ENCODE data around the gene PLET1. TPM values are rescaled to one million over a fixed set of nuclear protein-coding genes. Genes with fewer than 3 reads are reported as not detected.

Gene PLET1
- total RNA-seq, 1 donor: not detected

DNA sequence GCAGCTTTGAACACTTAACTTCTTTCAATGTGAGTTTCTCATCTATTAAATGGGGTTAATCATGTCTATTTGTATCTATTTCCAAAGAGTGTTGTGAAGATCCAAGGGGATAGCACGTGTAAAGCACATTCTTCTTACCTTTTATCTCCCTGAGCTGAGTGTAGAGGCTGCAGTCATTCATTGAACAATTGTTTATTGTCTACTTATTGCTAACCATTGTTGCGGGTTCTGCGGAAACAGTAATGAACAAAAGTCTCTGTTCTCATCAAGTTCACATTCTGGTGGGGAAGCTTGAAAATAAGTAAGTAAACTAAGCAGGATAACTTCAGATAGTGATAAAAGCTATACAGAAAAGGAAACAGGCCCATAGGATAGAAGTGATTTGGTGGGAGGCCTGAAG, 27.4 kb upstream of the PLET1 start:
- no peak for DNase-seq (ENCODE audit: low read depth)
- no peak for TF ChIP-seq CTCF (IDR thresholded peaks at IDR 0.05; ENCODE audit: insufficient read depth, low read depth, low read length)
- no peak overlapping the region for H3K4me3 ChIP-seq (ENCODE audit: low read depth, low read length)

- peak; percentile 32 for DNase-seq (ENCODE audit: low read depth)
- TF ChIP-seq CTCF (IDR thresholded peaks at IDR 0.05; ENCODE audit: insufficient read depth, low read depth, low read length): no peak
- no peak overlapping the region for H3K4me3 ChIP-seq (ENCODE audit: low read depth, low read length)
These were observed 25.2 kb upstream of the PLET1 start for GRCh38 chr11:112285841-112286311.

DNA sequence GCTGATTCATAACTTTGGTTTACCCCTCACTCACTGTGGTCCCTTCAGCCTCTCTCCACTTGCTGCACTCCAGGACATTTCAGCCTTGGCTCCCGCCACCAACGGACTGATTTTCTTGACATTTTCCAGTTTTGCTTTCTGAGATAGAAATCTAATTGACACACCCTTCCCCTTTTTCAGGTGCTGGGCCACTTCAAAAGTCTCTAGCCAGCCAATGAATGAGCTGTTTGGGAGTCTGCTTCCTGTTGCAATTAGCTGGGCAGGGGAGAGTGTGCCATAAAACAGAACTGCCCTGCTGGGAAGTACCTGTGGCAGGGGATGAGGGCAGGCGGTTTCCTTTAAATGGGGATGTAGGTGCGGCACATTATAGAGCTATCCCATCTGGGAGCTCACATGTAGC, 21.1 kb upstream of the PLET1 start:
- no peak for TF ChIP-seq CTCF (IDR thresholded peaks at IDR 0.05; ENCODE audit: insufficient read depth, low read depth, low read length)
- no peak overlapping the region for H3K4me3 ChIP-seq (ENCODE audit: low read depth, low read length)
- DNase-seq (ENCODE audit: low read depth): no peak

DNA sequence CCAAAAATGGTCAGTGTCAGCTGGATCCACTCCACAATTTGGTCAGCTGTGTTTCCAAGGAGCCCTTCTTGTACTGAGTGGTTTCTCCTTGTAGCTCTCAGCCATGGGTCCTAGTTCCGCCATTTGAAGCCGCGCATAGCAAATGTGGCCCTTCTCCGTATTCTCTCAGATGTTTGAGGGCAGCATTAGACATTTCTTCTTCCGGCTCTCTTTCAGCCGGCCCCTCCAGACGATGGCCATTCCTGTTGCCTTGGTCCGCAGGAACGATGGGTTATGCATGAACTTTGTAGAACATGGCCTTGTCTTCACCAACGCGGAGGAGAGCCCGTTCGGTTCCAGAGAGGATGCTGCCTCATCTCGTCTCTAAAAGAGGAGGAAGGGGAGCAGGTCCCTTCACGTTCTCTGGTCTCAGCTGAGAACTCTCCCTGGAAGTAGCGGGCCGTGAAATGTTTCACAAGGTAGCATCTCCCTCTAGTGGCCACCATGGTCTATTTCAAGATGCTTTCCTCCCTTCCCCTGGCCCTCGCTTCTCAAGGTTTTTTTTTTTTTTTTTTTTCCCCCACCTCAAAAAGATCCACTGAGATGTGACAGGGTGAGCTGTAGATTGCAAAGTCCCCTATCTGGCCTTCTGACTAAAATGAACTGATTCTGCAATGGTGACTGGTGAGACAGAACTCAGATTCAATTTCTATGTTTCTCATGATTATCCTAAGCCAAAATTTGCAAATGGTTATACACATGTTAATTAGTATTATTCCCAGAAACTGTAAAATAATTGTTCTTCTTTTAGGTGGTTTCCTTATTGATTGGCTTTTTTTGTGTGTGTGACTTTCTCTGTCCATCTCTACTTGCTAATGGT, 19.8 kb upstream of the PLET1 start:
- peak; percentile 87 for DNase-seq (ENCODE audit: low read depth)
- TF ChIP-seq CTCF (IDR thresholded peaks at IDR 0.05; ENCODE audit: insufficient read depth, low read depth, low read length): peak; percentile 80
- H3K4me3 ChIP-seq (ENCODE audit: low read depth, low read length): peak overlapping the region; percentile 56

GRCh38 chr11:112279901-112280267, 19.2 kb upstream of the PLET1 start:
- peak; percentile 70 for TF ChIP-seq CTCF (IDR thresholded peaks at IDR 0.05; ENCODE audit: insufficient read depth, low read depth, low read length)
- peak; percentile 53 for DNase-seq (ENCODE audit: low read depth)
- H3K4me3 ChIP-seq (ENCODE audit: low read depth, low read length): peak overlapping the region; percentile 56

DNA sequence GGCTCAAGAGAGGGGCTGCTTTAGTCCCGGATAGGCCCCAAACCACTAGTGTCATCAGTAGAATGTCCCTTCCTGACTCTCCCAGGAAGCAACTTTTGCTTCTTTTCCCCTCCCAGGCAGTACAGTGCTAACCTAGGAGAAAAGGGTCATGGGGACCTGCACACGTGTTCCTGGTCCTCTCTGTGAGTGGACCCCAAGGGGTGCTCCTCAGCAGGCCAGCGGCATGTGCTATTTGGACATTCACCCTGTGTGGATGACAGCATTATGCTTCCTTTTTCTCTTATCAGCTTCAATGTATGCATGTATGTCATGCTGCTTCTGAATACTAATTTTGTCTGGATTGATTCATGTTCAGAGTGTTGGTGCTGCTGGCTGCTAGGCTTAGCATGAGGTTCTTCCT, 18.1 kb upstream of the PLET1 start:
- H3K4me3 ChIP-seq (ENCODE audit: low read depth, low read length): no peak overlapping the region
- no peak for TF ChIP-seq CTCF (IDR thresholded peaks at IDR 0.05; ENCODE audit: insufficient read depth, low read depth, low read length)
- DNase-seq (ENCODE audit: low read depth): no peak
